Naive thymus-derived CD4-positive, alpha-beta T cell (primary cell): Measurements from ENCODE around the gene ZNF575. TPM values are rescaled to one million over a fixed set of nuclear protein-coding genes. Genes with fewer than 3 reads are reported as not detected.
"Not testable (repeated sequence)": the region's sequence is repeated elsewhere in the genome, so short reads cannot be mapped to it uniquely, and the experiment has no call there.

Source experiments
- ATAC-seq: fragments of 150-1000 bp; cut with Tn5 transposase; 2 replicates; pipeline ENCODE4 v1.10.0; 2021; ENCODE audit warnings: mild to moderate bottlenecking, moderate library complexity
- CTCF ChIA-PET: fragments of 350-600 bp; sonication (Branson Sonifier 250); formaldehyde crosslinking; loops from one replicate; lab custom pipeline; 2021; ENCODE audit warnings: antibody characterized with exemption; lab: Charles Lee
- POLR2A ChIA-PET: fragments of 350-600 bp; sonication (Branson Sonifier 250); formaldehyde crosslinking; loops from one replicate; lab custom pipeline; 2021; ENCODE audit warnings: antibody characterized with exemption, inconsistent platforms; lab: Charles Lee
- DNase-seq, 9 donors: peaks; one replicate each; pipeline versions ENCODE4 v3.0.0 to v3.0.0-alpha.2; 2020 to 2022; ENCODE audit warnings: mixed read lengths in 1 of 9
- H3K27ac ChIP-seq: one replicate; pipeline ENCODE4 v1.7.0; 2013; ENCODE audit warnings: mild to moderate bottlenecking, low read depth, low read length, moderate library complexity
- H3K27me3 ChIP-seq, 2 donors: one replicate each; pipeline ENCODE4 v1.7.0; 2013; ENCODE audit warnings: low read length in 2 of 2, mild to moderate bottlenecking in 2 of 2, moderate library complexity in 2 of 2; ENCODE audit not compliant: control insufficient read depth in 2 of 2, insufficient read depth in 2 of 2
- H3K36me3 ChIP-seq, 3 experiments: 1 replicate in 2 of 3; 2 replicates in 1 of 3; pipeline ENCODE4 v1.7.0; 2013; ENCODE audit warnings: low read length in 3 of 3, mild to moderate bottlenecking in 3 of 3, moderate library complexity in 1 of 3; ENCODE audit not compliant: insufficient read depth in 3 of 3, control insufficient read depth in 2 of 3
- H3K4me1 ChIP-seq, 2 donors: one replicate each; pipeline ENCODE4 v1.7.0; 2013; ENCODE audit warnings: low read length in 2 of 2, mild to moderate bottlenecking in 2 of 2, moderate library complexity in 1 of 2; ENCODE audit not compliant: control insufficient read depth in 2 of 2, insufficient read depth in 2 of 2
- H3K4me3 ChIP-seq: 2 replicates; pipeline ENCODE4 v1.7.0; 2013; ENCODE audit warnings: mild to moderate bottlenecking, low read length
- H3K9me3 ChIP-seq, 3 experiments: 1 replicate in 2 of 3; 2 replicates in 1 of 3; pipeline ENCODE4 v1.7.0; 2013; ENCODE audit warnings: low read length in 3 of 3; ENCODE audit not compliant: control insufficient read depth in 2 of 3
- H3K27ac Mint-ChIP-seq, 9 donors: one replicate each; pipeline ENCODE4 v1.8.0; 2020 to 2022; ENCODE audit warnings: mixed read lengths in 9 of 9, mild to moderate bottlenecking in 8 of 9, moderate library complexity in 5 of 9, inconsistent platforms in 2 of 9
- H3K27me3 Mint-ChIP-seq, 5 donors: one replicate each; pipeline ENCODE4 v1.8.0; 2021 to 2022; ENCODE audit warnings: mixed read lengths in 5 of 5, mild to moderate bottlenecking in 1 of 5
- H3K36me3 Mint-ChIP-seq, 5 donors: one replicate each; pipeline ENCODE4 v1.8.0; 2020 to 2022; ENCODE audit warnings: mixed read lengths in 5 of 5, mild to moderate bottlenecking in 3 of 5, inconsistent platforms in 1 of 5
- H3K4me1 Mint-ChIP-seq, 7 donors: one replicate each; pipeline ENCODE4 v1.8.0; 2020 to 2022; ENCODE audit warnings: mixed read lengths in 7 of 7, mild to moderate bottlenecking in 3 of 7, inconsistent platforms in 1 of 7
- H3K4me3 Mint-ChIP-seq, 10 donors: one replicate each; pipeline ENCODE4 v1.8.0; 2020 to 2022; ENCODE audit warnings: mild to moderate bottlenecking in 10 of 10, mixed read lengths in 10 of 10, moderate library complexity in 6 of 10, inconsistent platforms in 2 of 10
- H3K9me3 Mint-ChIP-seq, 11 donors: one replicate each; pipeline ENCODE4 v1.8.0; 2020 to 2022; ENCODE audit warnings: mixed read lengths in 11 of 11, mild to moderate bottlenecking in 4 of 11, inconsistent platforms in 1 of 11, moderate library complexity in 1 of 11
- intact Hi-C, 2 donors: fragments of 100-400 bp; cut with micrococcal nuclease; formaldehyde crosslinking; loops; one replicate each; pipeline ENCODE4 v1.15.1; 2023
- polyA plus RNA-seq, 2 donors: library from polyadenylated mRNA; unstranded; fragments of 300-500 nt; fragmentation: Illumina TruSeq; gene quantifications; one replicate each; pipeline ENCODE4 v1.2.3, GENCODE V29; 2021
- total RNA-seq, 6 experiments: library from RNA in 5 of 6; stranded (reverse) in 5 of 6; gene quantifications; 1 replicate in 5 of 6; 2 replicates in 1 of 6; pipeline ENCODE4 v1.2.3 and lab custom pipeline; 2021 to 2026

The ZNF575 gene
- total and polyA plus RNA-seq, 7 experiments from 2014 or later: 2.7 to 10.7 (median 5.0) TPM

- Histone ChIP-seq H3K27ac (no peak overlapping the region), H3K27me3 (no peaks in the 10 kb centered on the region), H3K4me3 (no peak overlapping the region), H3K4me1 (peaks cover 0 to 4% of the 10 kb centered on the region in 2 donors), H3K9me3 (no peaks in the 10 kb centered on the region), H3K36me3 (peaks cover 0 to 3% (median 0%) of the 10 kb centered on the region in 3 experiments)
- H3K27ac Mint-ChIP-seq: no peak overlapping the region
- H3K9me3 Mint-ChIP-seq: no peaks in the 10 kb centered on the region
- CTCF ChIA-PET: interaction anchor here (0.6 to 11.4 kb wide), 6 partner anchors 10 to 87 kb away, joined by 3 to 250 read pairs (median 4); no protein-coding TSS in a partner anchor
- no peak overlapping the region for H3K4me3 Mint-ChIP-seq
- peaks cover 8 to 15% (median 13%) of the 10 kb centered on the region in 7 donors for H3K4me1 Mint-ChIP-seq
- ATAC-seq (no peak), DNase-seq (no peak)
- H3K27me3 Mint-ChIP-seq: no peaks in the 10 kb centered on the region
- intact Hi-C loops: loop anchor here in 1 of 2 donors (5.0 kb wide), 1 partner anchor 311 kb away; the partner anchor contains the start of gene PSG4
- POLR2A ChIA-PET: interaction anchor here (0.8 to 1.9 kb wide), 3 partner anchors 13 to 79 kb away, joined by 3 to 8 read pairs (median 3); partner anchors contain the start of gene PHLDB3
- peaks cover 0 to 8% (median 4%) of the 10 kb centered on the region in 5 donors for H3K36me3 Mint-ChIP-seq
Measured at GRCh38 chr19:43518051-43518450, 14.9 kb upstream of the ZNF575 start.

DNA sequence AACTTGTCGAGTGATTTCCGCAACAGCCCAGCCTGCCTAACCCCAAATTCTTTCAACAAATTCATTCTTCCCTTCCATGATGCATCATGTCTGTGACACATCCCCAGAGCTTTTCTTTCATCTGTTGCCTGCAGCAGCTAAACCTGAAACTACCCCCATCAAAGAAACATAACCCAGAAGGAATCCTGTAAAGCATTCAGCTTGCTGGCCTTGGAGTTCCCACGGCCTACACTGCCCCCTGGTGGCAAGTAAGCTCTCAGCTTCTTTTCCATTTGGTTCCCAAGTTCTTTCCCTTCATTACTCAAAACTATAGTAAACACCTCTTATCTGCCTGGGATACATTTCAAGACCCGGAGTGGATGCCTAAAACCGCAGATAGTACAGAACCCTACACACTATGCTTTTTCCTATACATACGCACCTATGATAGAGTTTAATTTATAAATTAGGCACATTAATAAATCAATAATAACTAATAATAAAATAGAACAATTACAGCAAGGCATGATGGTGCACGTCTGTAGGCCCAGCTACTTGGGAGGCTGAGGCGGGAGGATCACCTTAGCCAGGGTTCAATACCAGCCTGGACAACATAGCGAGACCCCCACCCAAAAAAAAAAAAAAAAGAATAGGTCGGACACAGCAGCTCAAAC is 13.4 kb upstream of the ZNF575 start:
- DNase-seq (peak; percentile 64 to 85 (median 80)), ATAC-seq (peak; percentile 97)
- Mint-ChIP-seq H3K4me3 (peak overlapping the region in 8 of 10 donors; percentile 2 to 22 (median 6)), H3K27me3 (no peaks in the 10 kb centered on the region), H3K4me1 (peaks cover 9 to 23% (median 18%) of the 10 kb centered on the region in 7 donors), H3K27ac (peak overlapping the region in 8 of 9 donors; percentile 10 to 87 (median 65)), H3K36me3 (peaks cover 0 to 8% (median 4%) of the 10 kb centered on the region in 5 donors), H3K9me3 (no peaks in the 10 kb centered on the region)
- H3K27ac ChIP-seq: no peak overlapping the region
- H3K9me3 ChIP-seq: no peaks in the 10 kb centered on the region
- H3K4me1 ChIP-seq: peaks cover 4 to 5% of the 10 kb centered on the region in 2 donors
- POLR2A ChIA-PET: interaction anchor here (1.0 to 2.1 kb wide), 10 partner anchors 11 to 87 kb away, joined by 3 to 36 read pairs (median 6); partner anchors contain the start of genes PHLDB3 and ZNF575
- CTCF ChIA-PET: interaction anchor here (0.6 to 11.4 kb wide), 22 partner anchors 9 to 130 kb away, joined by 3 to 250 read pairs (median 5); partner anchors contain the start of genes PHLDB3 and ZNF575
- H3K4me3 ChIP-seq: no peak overlapping the region
- H3K36me3 ChIP-seq: peaks cover 0 to 3% (median 0%) of the 10 kb centered on the region in 3 experiments
- no peaks in the 10 kb centered on the region for H3K27me3 ChIP-seq
- intact Hi-C loops: loop anchor here (1.0 to 10.0 kb wide), 7 partner anchors 15 to 312 kb away; partner anchors contain the start of genes PHLDB3 (in 2 of the 2), KCNN4 (in 1 of the 2) and PSG4 (in 1 of the 2)

DNA sequence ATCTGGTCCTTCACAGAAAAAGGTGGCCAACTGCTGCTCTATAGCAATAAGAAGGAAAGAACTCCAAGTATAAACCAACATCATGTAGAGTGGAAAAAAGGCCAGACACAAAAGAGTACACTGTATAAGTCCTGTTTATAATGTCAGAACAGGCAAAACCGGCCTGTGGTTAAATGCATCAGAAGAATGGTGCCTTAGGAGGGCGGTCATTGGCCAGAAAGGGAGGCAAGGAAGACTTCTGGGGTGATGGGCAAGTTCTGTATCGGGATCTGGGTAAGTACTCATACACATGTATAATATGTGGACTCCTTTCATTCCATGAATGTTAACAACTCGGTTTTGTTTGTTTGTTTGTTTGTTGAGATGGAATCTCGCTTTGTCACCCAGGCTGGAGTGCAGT is 10.1 kb upstream of the ZNF575 start:
- Mint-ChIP-seq H3K27ac (peak overlapping the region in 6 of 9 donors; percentile 38 to 91 (median 71)), H3K9me3 (no peaks in the 10 kb centered on the region), H3K27me3 (no peaks in the 10 kb centered on the region), H3K36me3 (peaks cover 0 to 8% (median 4%) of the 10 kb centered on the region in 5 donors), H3K4me3 (peak overlapping the region in 1 of 10 donors; percentile 48), H3K4me1 (peaks cover 25 to 39% (median 32%) of the 10 kb centered on the region in 7 donors)
- ATAC-seq: no peak
- Histone ChIP-seq H3K27ac (no peak overlapping the region), H3K4me3 (no peak overlapping the region), H3K27me3 (no peaks in the 10 kb centered on the region), H3K9me3 (no peaks in the 10 kb centered on the region), H3K4me1 (peaks cover 18 to 22% of the 10 kb centered on the region in 2 donors), H3K36me3 (peaks cover 0 to 7% (median 0%) of the 10 kb centered on the region in 3 experiments)
- intact Hi-C loops: loop anchor here in 1 of 2 donors (10.0 kb wide), 1 partner anchor 262 kb away; the partner anchor contains the start of gene KCNN4
- ChIA-PET CTCF (interaction anchor here (0.7 to 11.4 kb wide), 4 partner anchors 77 to 851 kb away, joined by 3 to 250 read pairs (median 56); no protein-coding TSS in a partner anchor), POLR2A (interaction anchor here (1.1 to 1.6 kb wide), 4 partner anchors 83 to 90 kb away, joined by 3 to 4 read pairs (median 4); no protein-coding TSS in a partner anchor)
- DNase-seq: no peak

DNA sequence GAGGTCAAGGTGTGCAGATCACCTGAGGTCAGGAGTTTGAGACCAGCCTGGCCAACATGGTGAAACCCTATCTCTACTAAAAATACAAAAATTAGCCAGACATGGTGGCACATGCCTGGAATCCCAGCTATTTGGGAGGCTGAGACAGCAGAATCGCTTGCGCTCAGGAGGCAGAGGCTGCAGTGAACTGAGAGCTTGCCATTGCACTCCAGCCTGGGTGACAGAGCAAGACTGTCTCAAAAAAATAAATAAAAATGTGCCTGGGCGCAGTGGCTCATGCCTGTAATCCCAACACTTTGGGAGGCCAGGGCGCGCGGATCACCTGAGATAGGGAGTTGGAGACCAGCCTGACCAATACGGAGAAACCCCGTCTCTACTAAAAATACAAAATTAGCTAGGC is 9.3 kb upstream of the ZNF575 start:
- not testable (repeated sequence) for H3K27me3 ChIP-seq, H3K36me3 Mint-ChIP-seq, H3K36me3 ChIP-seq, H3K9me3 ChIP-seq, H3K4me3 Mint-ChIP-seq, H3K9me3 Mint-ChIP-seq, H3K27me3 Mint-ChIP-seq, DNase-seq, H3K4me3 ChIP-seq, H3K27ac ChIP-seq, ATAC-seq
- peaks cover 25 to 41% (median 31%) of the 10 kb centered on the region in 7 donors for H3K4me1 Mint-ChIP-seq
- peaks cover 18 to 24% of the 10 kb centered on the region in 2 donors for H3K4me1 ChIP-seq
- ChIA-PET CTCF (interaction anchor here (0.6 to 11.4 kb wide), 5 partner anchors 8 to 1955 kb away, joined by 4 to 250 read pairs (median 6); no protein-coding TSS in a partner anchor), POLR2A (interaction anchor here (0.7 to 1.6 kb wide), 3 partner anchors 20 to 84 kb away, joined by 4 read pairs; no protein-coding TSS in a partner anchor)
- intact Hi-C loops: loop anchor here in 1 of 2 donors (10.0 kb wide), 1 partner anchor 261 kb away; the partner anchor contains the start of gene KCNN4
- peak overlapping the region in 2 of 9 donors; percentile 73 to 91 for H3K27ac Mint-ChIP-seq

DNA sequence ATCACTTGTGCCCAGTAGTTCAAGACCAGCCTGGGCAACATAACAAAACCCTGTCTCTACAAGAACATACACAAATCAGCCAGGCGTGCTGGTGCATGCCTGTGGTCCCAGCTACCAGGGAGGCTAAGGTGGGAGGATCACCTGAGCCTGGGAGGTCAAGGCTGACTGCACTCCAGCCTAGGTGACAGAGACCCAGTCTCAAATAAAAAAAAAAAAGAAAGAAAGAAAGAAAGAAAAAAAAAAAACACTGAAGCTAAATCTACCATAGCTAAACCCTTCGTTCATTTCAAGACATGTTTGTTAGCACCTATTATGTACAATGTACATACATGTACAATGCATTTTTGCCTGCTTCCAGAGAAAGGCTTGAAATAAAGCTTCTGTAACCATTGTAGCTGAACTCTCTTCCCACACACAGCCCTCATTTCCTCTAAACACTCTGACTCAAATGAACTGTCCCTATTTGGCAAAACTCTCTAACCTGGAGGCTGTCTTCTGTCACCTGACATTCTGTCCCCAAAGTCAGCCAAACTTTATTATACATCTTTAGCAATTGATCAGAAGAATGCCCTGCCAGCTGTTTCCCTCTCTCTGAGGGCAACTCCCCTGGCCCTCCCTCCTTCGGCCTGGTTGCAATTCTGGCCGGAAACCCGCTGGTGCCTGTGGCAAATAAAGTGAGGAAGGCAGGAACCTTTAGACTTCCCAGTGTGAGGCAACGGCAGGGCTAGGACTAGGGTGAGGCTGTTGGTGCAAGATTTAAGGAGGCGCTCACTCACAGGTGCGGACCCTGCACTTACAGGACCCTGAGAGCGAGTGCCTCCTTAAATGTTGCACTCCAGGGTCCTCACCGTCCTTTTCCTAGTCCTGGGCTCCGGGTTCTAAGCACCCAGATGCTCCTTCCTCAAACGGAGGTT is 7.8 kb upstream of the ZNF575 start:
- peak overlapping the region; percentile 81 for H3K27ac ChIP-seq
- Mint-ChIP-seq H3K4me1 (peaks cover 18 to 38% (median 25%) of the 10 kb centered on the region in 7 donors), H3K27me3 (no peaks in the 10 kb centered on the region), H3K36me3 (peaks cover 0 to 5% (median 0%) of the 10 kb centered on the region in 5 donors), H3K9me3 (no peaks in the 10 kb centered on the region), H3K27ac (peak overlapping the region; percentile 44 to 91 (median 83)), H3K4me3 (peak overlapping the region; percentile 78 to 94 (median 84))
- H3K9me3 ChIP-seq: no peaks in the 10 kb centered on the region
- H3K27me3 ChIP-seq: no peaks in the 10 kb centered on the region
- intact Hi-C loops: loop anchor here (1.0 to 10.0 kb wide), 4 partner anchors 8 to 260 kb away; partner anchors contain the start of genes ZNF575 (in 2 of the 2) and KCNN4 (in 1 of the 2)
- DNase-seq: peak in 8 of 9 donors; percentile 25 to 47 (median 44)
- peak overlapping the region; percentile 75 for H3K4me3 ChIP-seq
- peaks cover 14 to 24% of the 10 kb centered on the region in 2 donors for H3K4me1 ChIP-seq
- ChIA-PET CTCF (interaction anchor here (0.7 to 11.4 kb wide), 10 partner anchors 9 to 94 kb away, joined by 3 to 250 read pairs (median 4); no protein-coding TSS in a partner anchor), POLR2A (interaction anchor here (0.6 to 2.4 kb wide), 11 partner anchors 8 to 229 kb away, joined by 3 to 15 read pairs (median 3); partner anchors contain the start of genes SMG9 and ZNF575)
- ATAC-seq: peak; percentile 65
- H3K36me3 ChIP-seq: peaks cover 0 to 7% (median 0%) of the 10 kb centered on the region in 3 experiments
